Suppressor macrophage (primary cell): ENCODE measurements around the gene ARV1.

Experiments used
- DNase-seq, 4 experiments: peaks; one replicate each; pipeline ENCODE4 v3.0.0-alpha.2; 2020 to 2022
- total RNA-seq, 17 experiments: gene quantifications; one replicate each; lab custom pipeline; 2026; ENCODE audit warnings: mixed read lengths in 6 of 17, inconsistent platforms in 3 of 17; lab: John Stamatoyannopoulos, UW

The ARV1 gene
- total RNA-seq, result 2.9 to 20.6 (median 11.8) reads per million in 17 experiments

DNA sequence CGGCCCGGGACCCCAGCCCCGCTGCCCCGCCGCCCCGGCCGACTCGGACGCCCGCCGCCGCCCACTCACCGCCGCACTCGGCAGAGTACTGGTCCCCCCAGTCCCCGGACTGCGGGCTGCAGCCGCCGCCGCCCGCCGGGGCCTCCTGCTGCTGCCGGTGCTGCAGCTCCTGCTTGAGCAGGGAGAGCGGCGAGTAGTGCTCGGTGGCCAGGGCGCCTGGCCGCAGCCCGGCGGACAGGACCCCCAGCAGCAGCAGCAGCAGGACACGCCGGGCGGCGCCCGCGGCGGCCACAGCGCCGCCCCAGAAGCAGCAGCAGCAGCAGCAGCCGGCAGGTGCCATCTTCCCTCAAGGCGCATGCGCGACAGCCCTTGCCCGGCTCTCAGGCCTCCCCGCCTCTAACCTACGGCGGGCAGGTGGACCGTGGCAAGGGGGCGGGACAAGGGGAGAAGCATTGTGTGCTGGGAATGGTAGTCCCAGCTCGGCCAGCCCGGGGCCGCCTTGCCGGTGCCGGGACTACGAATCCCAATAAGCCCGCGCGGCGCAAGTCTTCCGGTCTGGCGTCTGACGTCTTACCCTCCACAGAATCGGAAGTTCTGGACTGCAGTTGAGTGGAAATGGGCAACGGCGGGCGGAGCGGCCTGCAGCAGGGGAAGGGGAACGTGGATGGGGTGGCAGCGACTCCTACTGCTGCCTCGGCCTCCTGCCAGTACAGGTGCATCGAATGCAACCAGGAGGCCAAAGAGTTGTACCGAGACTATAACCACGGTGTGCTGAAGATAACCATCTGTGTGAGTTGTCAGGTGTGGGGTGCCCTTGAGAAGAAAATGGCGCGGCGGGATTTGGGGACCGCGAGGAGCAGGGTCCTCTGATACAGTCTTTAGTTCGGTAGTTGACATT is at the start of gene ARV1, which contains the start of gene TTC13:
ARV1 (plus strand) TSS at position 604 of the 898 bp plus-strand sequence; CDS start at position 616, 12 bp downstream.
TTC13 (minus strand) TSS at position 371 of the 898 bp plus-strand sequence; CDS start at position 340, 31 bp downstream.
- DNase-seq, result peak; percentile 99

DNA sequence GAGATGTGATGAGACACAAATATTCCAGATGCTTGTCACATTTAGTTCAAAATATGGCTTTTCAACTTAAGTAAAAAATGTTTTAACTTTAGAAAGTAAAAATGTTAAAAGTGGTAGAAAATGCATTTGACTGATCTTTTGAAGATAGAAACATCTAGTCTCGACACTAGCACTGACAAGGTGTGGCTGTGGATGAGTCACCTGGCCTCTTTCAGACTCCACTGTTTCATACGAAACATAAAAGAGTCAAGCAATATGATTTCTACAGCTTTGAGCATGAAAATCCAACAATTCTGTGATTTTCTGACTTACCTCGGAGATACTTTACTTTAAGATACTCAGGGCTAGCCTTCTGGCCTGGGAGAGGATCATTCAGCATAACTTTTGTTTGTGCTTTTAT is 47.9 kb upstream of the ARV1 start:
- DNase-seq, result no peak

DNA sequence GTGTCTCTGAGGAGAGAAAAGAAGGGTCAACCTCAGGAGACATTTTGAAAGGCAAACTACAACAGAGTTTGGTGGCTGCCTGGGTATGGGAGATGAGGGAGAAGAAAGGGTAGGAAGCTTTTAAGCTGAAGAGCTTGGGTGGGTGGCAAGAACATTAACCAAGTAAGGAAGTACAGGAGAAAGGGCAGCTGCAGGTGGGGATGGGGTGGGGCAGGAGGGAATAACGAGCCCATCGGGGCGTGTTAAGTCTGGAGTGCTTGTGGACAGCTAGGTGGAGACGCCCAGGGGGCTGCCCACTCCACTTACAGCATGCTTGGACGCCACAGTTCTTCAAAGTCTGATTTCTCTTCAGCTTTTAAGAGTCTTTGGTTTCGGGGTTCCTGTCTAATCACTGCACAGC is 43.0 kb upstream of the ARV1 start:
- no peak for DNase-seq

DNA sequence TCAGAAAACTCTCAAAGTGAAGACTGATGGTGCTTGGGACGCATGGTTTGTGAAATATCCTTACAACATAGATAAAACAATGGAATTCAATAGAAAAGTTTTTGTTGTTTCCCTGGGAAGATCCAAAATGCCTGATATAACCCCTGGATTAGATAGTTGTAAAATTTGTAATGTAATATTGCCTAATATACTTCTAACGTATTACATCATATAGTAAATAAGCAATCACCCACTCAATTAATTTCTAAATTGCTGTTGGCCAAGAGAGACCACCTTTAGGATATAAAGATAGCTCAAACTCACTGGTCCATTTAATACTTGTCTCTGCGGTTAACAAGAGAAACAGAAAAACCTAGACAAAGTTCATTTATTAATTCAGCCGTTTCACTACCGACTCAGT is 42.4 kb upstream of the ARV1 start:
- no peak for DNase-seq

DNA sequence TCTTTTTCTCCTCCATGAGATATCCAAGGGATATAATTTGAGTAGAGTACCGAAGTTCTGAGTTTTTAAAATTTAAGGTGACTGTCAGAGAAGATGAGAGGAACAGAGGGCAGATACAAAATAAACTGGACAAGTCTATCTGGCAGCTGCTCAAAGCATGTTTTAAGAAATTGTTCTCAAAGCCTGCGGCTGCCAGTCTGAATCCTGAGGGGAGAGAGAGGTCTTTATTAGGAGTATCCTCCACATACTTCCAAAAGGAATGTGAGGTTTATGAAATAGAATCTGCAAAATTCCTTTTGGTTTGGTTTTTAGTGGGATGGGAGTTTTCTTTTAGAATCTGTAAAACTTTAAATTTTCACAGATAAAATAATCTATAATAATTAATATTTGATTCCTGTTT is 41.5 kb upstream of the ARV1 start:
- no peak for DNase-seq

DNA sequence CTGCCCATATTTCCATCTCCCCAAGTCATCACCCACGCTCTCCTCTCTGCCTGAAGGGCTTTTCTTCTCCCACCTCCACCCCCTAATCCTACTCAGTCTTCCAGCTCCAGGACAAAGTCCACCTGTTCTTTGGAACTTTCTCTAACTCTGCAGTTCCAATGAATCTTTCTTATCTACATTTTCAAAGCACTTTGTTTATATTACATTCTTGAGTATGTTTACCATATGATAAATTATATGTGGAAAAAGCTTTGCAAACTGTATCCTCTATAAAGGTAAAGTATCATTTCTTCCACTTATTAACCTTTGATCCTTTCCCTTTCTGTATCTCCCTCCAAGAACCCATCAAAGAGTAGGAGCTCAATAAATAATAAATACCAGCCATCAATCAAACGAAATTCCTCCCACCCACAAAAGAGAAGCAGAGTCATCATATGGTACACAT is 39.9 kb upstream of the ARV1 start:
- no peak for DNase-seq

DNA sequence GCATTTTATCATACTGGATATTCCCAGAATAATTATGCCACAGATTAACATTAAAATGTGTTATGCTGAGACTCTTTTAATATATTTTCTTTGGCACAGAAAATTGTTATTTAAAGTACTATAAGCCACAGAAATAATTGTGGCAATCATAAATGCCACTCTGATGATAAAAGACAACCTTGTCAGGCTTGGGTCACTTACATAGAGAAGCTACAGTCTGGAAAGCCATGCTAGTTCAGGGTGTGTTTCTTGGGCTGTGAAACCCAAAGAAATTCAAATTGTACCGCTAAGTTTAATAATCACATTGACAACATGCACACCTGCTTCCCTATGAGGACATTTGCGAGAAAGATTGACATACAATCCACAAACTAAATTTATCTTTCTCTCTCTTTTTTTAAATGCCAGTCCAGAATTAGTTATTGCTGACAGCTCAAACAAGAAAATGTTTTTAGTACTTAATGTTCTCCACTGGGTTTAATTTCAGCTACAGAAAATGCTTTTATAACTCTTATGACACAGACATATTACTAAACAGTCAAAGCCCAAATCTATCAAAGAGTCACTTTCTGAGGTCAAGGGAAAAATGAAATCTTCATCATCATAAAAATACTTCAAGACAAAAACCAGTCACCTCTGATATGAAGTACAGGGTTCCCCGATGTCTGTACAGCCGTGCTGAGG is 38.9 kb upstream of the ARV1 start:
- no peak for DNase-seq

DNA sequence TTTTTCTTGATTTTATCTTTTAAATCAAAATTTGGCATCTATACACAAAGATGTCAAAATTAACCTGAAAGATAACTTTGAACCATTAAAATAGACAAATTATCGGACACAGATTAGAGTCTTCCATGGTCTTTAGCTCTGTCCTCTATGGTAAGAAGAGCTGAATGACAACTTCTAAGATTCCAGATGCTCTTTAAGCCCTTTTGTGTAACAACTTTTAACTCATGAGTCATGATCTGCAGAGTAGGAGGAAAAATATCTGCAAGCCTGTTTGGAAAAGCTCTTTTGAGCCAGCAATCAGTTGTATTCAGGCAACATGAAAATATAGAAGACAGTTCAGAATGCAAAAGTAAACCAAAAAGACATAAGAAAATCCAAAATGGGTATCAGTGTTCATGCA is 38.0 kb upstream of the ARV1 start:
- DNase-seq, result no peak

DNA sequence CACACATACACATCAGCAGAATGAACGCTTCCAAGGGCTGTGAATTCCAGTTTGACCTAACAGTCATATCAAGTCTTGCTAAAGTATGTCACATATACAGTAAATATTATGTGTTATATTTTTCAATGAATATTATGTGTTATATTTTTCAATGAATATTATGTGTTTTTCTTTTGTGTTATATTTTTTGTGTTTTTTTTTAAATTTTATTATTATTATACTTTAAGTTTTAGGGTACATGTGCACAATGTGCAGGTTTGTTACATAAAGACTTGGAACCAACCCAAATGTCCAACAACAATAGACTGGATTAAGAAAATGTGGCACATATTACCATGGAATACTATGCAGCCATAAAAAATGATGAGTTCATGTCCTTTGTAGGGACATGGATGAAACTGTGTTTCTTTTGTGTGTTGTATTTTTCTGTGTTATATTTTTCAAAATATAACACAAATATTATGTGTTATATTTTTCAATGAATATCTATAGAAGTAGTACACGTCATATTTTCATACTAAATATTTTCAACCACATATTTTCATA is 35.8 kb upstream of the ARV1 start:
- DNase-seq, result no peak

DNA sequence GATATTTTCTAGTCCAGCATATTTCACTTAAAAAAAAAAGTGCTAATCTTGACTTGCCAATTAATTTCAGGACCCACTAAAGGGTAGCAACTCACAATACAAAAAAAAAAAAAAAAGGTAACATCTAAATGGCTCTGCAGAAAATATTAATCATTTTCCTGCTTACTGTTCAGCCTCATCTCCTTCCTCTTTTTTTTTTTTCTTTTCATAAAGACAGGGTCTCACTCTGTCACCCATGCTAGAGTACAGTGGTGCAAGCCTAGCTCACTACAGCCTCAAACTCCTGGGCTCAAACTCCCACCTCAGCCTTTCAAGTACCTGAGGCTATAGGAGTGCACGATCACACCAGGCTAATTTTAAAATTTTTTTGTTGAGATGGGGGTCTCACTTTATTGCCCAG is 30.6 kb upstream of the ARV1 start:
- DNase-seq, result no peak

DNA sequence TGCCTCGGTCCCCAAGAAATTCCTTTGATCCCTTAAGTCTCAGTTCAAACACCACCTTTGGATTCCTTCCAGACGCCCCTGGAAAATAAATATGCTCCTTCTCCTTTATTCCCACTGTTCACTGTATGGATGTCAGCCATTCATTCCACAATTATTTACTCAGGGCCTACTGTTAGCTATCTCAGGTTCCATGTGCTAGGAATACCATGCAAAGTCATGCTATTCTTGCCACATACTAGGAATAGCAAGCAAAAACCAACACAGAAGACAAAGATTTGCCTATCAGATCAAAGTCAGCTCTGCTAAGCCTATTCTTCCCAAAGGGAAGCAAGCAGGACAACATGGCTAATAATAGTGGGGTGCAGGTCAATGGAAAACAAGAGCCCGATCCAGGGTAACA is 30.0 kb upstream of the ARV1 start:
- DNase-seq, result no peak

DNA sequence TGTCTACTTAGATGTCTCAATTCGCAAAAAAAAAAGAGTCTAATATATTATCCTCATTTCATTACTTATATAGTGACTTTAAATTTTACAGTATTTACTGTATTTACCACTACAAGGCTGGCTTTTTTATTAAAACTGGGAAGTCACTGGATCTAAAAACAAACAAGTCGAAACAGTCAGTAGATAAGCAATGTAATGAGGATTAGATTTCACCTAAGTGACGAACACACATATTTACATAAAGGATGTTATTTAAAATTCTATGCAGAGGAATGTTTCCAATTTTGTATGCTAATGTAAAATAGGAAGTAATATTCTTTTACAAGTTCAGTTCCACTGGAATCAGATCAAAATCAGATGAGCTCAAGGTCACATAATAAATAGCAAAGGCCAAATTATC is 28.5 kb upstream of the ARV1 start:
- DNase-seq, result no peak

DNA sequence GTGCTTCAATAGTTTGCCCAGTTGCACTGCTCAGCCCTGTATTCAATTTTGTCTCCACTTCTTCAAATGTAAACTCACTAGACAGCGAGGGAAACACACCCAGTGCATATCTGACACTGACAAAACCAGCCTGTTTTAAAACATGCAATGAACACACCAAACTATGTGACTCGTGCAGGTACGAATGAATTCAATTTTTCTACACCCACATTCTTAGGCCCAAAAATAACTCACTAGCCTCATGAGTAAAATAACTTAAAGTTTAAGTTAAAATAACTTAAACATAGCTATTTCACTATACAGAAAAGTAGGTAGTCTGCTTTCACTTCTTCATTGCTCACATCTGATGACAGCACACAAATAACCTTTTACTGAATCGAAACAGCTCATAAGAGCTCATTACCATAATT is 21.3 kb upstream of the ARV1 start:
- no peak for DNase-seq

DNA sequence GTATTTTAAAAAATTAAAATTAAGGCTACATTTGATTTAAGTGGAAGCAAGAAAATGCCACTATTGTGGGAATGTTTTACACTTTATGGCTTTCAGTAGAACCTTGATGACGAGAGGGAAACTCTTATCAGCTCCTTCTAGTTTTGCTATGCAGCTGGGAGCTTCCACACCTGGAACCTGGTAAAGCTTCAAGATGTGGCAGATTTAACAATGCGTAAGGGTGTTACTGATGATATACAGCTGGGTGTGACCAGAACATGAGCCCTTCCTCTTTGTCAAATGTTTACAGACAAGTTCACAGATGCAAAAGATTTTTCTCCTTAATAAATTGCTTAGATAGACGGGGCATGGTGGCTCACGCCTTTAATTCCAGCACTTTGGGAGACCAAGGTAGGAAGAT is 20.5 kb upstream of the ARV1 start:
- no peak for DNase-seq

DNA sequence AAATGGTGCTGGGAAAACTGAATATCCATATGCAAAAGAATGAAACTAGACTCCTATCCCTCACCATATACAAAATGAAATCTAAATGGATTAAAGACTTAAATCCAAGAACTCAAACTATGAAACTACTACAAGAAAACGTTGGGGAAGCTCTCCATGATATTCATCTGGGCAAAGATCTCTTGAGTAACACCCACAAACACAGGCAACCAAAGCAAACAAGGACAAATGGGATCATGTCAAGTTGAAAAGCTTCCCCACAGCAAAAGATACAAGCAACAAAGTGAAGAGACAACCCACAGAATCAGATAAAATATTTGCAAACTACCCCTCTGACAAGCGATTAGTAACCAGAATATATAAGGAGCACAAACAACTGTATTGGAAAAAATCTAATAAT is 14.0 kb upstream of the ARV1 start:
- DNase-seq, result no peak

DNA sequence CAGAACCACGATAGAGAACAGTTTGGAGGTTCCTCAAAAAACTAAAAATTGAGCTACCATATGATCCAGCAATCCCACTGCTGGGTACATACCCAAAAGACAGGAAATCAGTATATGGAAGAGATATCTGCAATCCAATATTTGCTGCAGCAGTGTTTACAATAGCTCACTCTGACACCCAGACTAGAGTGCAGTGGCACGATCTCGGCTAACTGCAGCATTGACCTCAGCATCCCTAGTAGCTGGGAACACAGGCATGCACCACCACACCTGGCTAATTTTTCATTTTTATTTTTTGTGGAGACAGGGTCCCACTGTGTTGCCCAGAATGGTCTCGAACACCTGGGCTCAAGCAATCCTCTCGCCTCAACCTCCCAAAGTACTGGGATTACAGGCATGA is 13.4 kb upstream of the ARV1 start:
- no peak for DNase-seq

DNA sequence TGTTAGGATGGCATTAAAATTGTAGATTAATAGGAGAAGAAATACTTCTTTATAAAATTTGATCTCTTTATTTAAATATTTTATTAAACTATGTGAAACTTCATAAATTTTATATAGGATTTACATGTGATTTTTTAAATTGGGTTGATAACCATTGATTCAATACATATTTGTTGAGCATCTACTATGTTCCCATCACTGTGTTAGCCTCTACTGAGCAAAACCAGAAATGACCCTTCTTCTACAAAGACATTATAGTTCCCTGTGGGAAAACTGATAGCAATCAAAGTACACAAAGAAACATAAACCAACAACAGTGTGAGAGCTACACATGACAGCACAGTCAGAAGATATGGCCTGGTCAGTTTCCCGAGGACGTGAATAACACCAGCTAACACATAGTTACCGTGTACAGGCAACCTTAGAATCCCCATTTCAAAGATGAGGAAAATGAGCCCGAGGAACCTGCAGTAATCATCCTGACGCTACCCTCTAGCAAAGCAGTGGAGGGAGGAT is 12.5 kb upstream of the ARV1 start:
- DNase-seq, result no peak

DNA sequence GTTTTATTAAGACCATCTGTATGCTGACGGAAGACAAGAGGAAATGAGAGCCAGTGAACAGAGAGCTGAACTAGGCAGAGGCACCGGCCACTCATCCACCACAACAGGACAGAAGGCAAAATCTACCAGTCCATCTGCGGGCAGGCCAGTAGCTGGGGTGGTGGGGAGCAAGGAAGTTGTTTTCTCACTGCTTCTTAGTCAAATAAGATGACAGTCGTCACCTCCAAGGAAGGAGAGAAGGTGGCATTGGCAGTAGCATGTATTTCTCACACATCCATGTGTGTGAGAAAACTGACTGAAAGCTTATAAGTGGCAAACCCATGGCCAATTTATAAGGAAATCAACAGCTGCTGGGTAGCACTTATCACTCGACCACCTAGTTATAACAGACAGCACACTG is 8.5 kb upstream of the ARV1 start:
- DNase-seq, result no peak

DNA sequence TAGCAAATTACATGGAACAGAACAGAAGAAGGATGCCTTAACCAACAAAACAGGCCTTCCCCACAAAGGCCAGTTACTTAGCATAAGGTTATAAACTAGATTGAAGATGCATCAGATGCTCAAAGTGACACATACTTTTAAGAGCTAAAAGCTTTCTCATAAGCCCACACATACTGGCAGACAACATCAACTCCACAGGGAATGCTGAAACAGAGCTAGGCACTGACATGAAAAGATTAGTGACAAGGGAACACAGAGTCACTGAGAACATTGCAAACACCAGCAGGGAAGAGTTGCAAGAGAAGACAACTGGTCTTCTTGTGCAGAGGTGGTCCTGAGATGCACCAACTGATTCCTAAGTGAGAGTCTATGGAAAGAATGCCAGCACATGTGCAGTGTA is 7.1 kb upstream of the ARV1 start:
- DNase-seq, result no peak

DNA sequence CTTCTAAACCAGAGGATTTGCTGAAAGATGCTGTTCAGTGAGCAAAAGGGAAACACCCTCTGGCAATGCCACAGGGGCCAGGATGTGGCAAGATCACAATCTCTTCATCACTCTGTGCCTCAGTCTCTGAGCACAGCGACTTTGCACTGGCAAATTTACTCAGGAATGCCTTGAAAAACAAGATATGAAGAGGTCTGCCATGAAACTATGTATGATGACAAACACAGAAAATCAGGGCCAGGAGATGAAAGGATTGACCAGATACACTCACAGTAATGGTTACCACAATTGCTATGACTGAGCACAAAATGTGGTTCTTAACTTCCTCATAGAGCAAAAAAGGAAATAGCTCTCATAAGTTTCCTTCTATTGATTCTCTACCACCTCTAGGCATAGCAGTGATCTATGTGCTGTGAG is 6.0 kb upstream of the ARV1 start:
- DNase-seq, result peak; percentile 47 to 83 (median 64)

DNA sequence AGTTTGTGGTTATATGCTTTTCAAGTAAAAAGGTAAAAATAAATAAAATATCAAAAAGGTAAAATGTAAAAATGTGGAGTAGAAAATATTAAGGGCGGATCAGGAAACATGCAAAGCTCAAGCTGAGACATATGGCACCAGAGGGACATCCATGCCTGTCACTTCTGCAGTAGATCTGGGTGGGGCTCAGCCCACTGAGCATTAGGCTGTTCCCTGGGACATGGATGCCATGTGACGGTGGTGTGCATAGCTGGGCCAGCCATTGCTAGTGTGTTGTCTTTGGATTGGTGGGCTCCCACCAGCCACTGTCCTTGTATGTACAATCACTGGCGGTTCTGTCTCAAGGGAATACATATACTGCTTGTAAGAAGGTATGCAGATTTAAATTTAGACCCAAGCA is 3.3 kb upstream of the ARV1 start:
- DNase-seq, result no peak

DNA sequence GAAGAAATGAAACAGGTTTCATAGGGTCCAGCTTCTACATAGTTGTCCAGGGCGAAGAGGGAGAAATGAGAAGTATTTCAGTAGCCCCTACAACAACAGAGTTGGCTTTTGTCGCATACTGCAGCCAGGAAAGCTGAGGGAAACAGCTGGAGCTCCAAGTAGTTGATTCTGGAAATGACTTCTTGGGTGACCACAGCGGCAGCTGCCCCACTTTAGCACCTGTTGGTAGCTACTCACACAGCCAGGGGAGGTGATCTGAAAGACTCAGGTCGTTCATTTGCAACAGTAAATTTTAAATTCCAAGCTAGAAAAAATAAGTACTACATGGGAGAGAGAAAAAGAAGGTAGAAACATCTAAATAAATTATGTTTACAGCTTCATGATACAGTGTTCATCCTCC is 2.5 kb upstream of the ARV1 start:
- no peak for DNase-seq
